ENCODE data around the gene BPIFB3. TPM values are rescaled to one million over a fixed set of nuclear protein-coding genes. Genes with fewer than 3 reads are reported as not detected.
"Not testable (repeated sequence)": the region's sequence is repeated elsewhere in the genome, so short reads cannot be mapped to it uniquely, and the experiment has no call there.

The BPIFB3 gene
- total RNA-seq, 1 experiment from 2014 or later, result 0.26 TPM

- H3K4me1 ChIP-seq, result peaks cover 4% of the 10 kb centered on the region; the same call in 1 of the 2 replicates
- H3K27me3 ChIP-seq, result peaks cover 6% of the 10 kb centered on the region
- no peak overlapping the region for H3K27ac ChIP-seq
- no peak for DNase-seq
- H3K36me3 ChIP-seq, result no peaks in the 10 kb centered on the region
- no peaks in the 10 kb centered on the region for H3K9me3 ChIP-seq (replicated peaks)
- no peak overlapping the region for H3K4me3 ChIP-seq
Observed at GRCh38 chr20:33032555-33032954, 21.1 kb upstream of the BPIFB3 start.

GRCh38 chr20:33033381-33033780, 20.3 kb upstream of the BPIFB3 start:
- Histone ChIP-seq H3K9me3 (replicated peaks) (no peaks in the 10 kb centered on the region), H3K4me1 (peaks cover 4% of the 10 kb centered on the region; the same call in 1 of the 2 replicates), H3K27ac (no peak overlapping the region), H3K4me3 (no peak overlapping the region), H3K27me3 (peaks cover 5% of the 10 kb centered on the region; the same call in 1 of the 2 replicates), H3K36me3 (no peaks in the 10 kb centered on the region)
- no peak for DNase-seq

GRCh38 chr20:33034115-33034514, 19.6 kb upstream of the BPIFB3 start:
- H3K4me3 ChIP-seq, result no peak overlapping the region
- H3K4me1 ChIP-seq, result peaks cover 4% of the 10 kb centered on the region; the same call in 1 of the 2 replicates
- H3K36me3 ChIP-seq, result no peaks in the 10 kb centered on the region
- H3K9me3 ChIP-seq (replicated peaks), result no peaks in the 10 kb centered on the region
- no peak for DNase-seq
- no peak overlapping the region for H3K27ac ChIP-seq
- no peaks in the 10 kb centered on the region; the same call in 1 of the 2 replicates for H3K27me3 ChIP-seq

GRCh38 chr20:33034901-33035492, 18.7 kb upstream of the BPIFB3 start:
- Histone ChIP-seq H3K9me3 (replicated peaks) (no peaks in the 10 kb centered on the region), H3K4me3 (no peak overlapping the region), H3K27ac (no peak overlapping the region), H3K36me3 (no peaks in the 10 kb centered on the region), H3K4me1 (peaks cover 4% of the 10 kb centered on the region; the same call in 1 of the 2 replicates), H3K27me3 (no peaks in the 10 kb centered on the region; the same call in 1 of the 2 replicates)
- DNase-seq, result no peak

- Histone ChIP-seq H3K36me3 (no peaks in the 10 kb centered on the region), H3K4me1 (peaks cover 4% of the 10 kb centered on the region; the same call in 1 of the 2 replicates), H3K27ac (no peak overlapping the region), H3K27me3 (no peaks in the 10 kb centered on the region), H3K9me3 (replicated peaks) (no peaks in the 10 kb centered on the region), H3K4me3 (no peak overlapping the region)
- DNase-seq, result peak; percentile 71 to 73
Observed at GRCh38 chr20:33037456-33037855, 16.2 kb upstream of the BPIFB3 start.

- no peak overlapping the region for H3K4me3 ChIP-seq
- no peak overlapping the region for H3K27ac ChIP-seq
- no peaks in the 10 kb centered on the region for H3K27me3 ChIP-seq
- H3K9me3 ChIP-seq (replicated peaks), result no peaks in the 10 kb centered on the region
- H3K4me1 ChIP-seq, result peaks cover 4% of the 10 kb centered on the region; the same call in 1 of the 2 replicates
- no peaks in the 10 kb centered on the region for H3K36me3 ChIP-seq
- no peak for DNase-seq
Observed at GRCh38 chr20:33038243-33038642, 15.5 kb upstream of the BPIFB3 start.

GRCh38 chr20:33042430-33042829, 11.3 kb upstream of the BPIFB3 start:
- H3K27ac ChIP-seq, result no peak overlapping the region

GRCh38 chr20:33042983-33043730, 10.5 kb upstream of the BPIFB3 start:
- no peak for DNase-seq
- H3K27ac ChIP-seq, result no peak overlapping the region
- H3K9me3 ChIP-seq (replicated peaks), result peaks cover 9% of the 10 kb centered on the region; the same call in 1 of the 2 replicates
- H3K4me3 ChIP-seq, result no peak overlapping the region
- no peaks in the 10 kb centered on the region for H3K27me3 ChIP-seq
- H3K36me3 ChIP-seq, result no peaks in the 10 kb centered on the region
- H3K4me1 ChIP-seq, result no peaks in the 10 kb centered on the region

More at GRCh38 chr20:33042430-33042829, 11.3 kb upstream of the BPIFB3 start:
- Histone ChIP-seq H3K4me3 (no peak overlapping the region), H3K36me3 (no peaks in the 10 kb centered on the region), H3K9me3 (replicated peaks) (peaks cover 9% of the 10 kb centered on the region; the same call in 1 of the 2 replicates), H3K27me3 (no peaks in the 10 kb centered on the region), H3K4me1 (no peaks in the 10 kb centered on the region)
- DNase-seq, result no peak

GRCh38 chr20:33043731-33044181, 9.9 kb upstream of the BPIFB3 start:
- peaks cover 9% of the 10 kb centered on the region; the same call in 1 of the 2 replicates for H3K9me3 ChIP-seq (replicated peaks)
- H3K4me3 ChIP-seq, result no peak overlapping the region
- H3K4me1 ChIP-seq, result no peaks in the 10 kb centered on the region
- H3K27ac ChIP-seq, result no peak overlapping the region
- H3K27me3 ChIP-seq, result no peaks in the 10 kb centered on the region
- DNase-seq, result no peak
- no peaks in the 10 kb centered on the region for H3K36me3 ChIP-seq

- DNase-seq; H3K27me3 ChIP-seq; H3K4me3 ChIP-seq; H3K27ac ChIP-seq; H3K9me3 ChIP-seq (replicated peaks); H3K4me1 ChIP-seq; H3K36me3 ChIP-seq: not testable (repeated sequence)
Observed at GRCh38 chr20:33045129-33045721, 8.5 kb upstream of the BPIFB3 start.

- peaks cover 9% of the 10 kb centered on the region; the same call in 1 of the 2 replicates for H3K9me3 ChIP-seq (replicated peaks)
- no peak overlapping the region for H3K4me3 ChIP-seq
- H3K27ac ChIP-seq, result no peak overlapping the region
- no peak for DNase-seq
- no peaks in the 10 kb centered on the region for H3K4me1 ChIP-seq
- H3K27me3 ChIP-seq, result no peaks in the 10 kb centered on the region
- H3K36me3 ChIP-seq, result no peaks in the 10 kb centered on the region
Observed at GRCh38 chr20:33046412-33046811, 7.3 kb upstream of the BPIFB3 start.

GRCh38 chr20:33051333-33051732, 2.4 kb upstream of the BPIFB3 start:
- no peak overlapping the region for H3K27ac ChIP-seq
- no peaks in the 10 kb centered on the region for H3K27me3 ChIP-seq
- H3K4me3 ChIP-seq, result no peak overlapping the region
- no peak for DNase-seq
- H3K36me3 ChIP-seq, result no peaks in the 10 kb centered on the region
- 0 out of 2 replicates have a peak, but pooled peaks cover 4% of the 10 kb centered on the region for H3K4me1 ChIP-seq
- H3K9me3 ChIP-seq (replicated peaks), result no peaks in the 10 kb centered on the region

- Histone ChIP-seq H3K4me1 (peaks cover 4% of the 10 kb centered on the region; the same call in 1 of the 2 replicates), H3K27me3 (no peaks in the 10 kb centered on the region)
- no peak for DNase-seq
Observed at GRCh38 chr20:33054381-33054780, 678 bp downstream of the BPIFB3 start.

GRCh38 chr20:33054791-33055190, 1.1 kb downstream of the BPIFB3 start:
- H3K4me1 ChIP-seq, result peaks cover 4% of the 10 kb centered on the region; the same call in 1 of the 2 replicates
- no peaks in the 10 kb centered on the region for H3K36me3 ChIP-seq
- peak; percentile 59 to 72 for DNase-seq
- H3K4me3 ChIP-seq, result no peak overlapping the region
- H3K27ac ChIP-seq, result no peak overlapping the region
- no peaks in the 10 kb centered on the region for H3K9me3 ChIP-seq (replicated peaks)
- H3K27me3 ChIP-seq, result no peaks in the 10 kb centered on the region

More at GRCh38 chr20:33054381-33054780, 678 bp downstream of the BPIFB3 start:
- Histone ChIP-seq H3K9me3 (replicated peaks) (no peaks in the 10 kb centered on the region), H3K36me3 (no peaks in the 10 kb centered on the region), H3K27ac (no peak overlapping the region), H3K4me3 (no peak overlapping the region)

GRCh38 chr20:33059136-33059535, 5.4 kb downstream of the BPIFB3 start:
- DNase-seq, result no peak
- no peaks in the 10 kb centered on the region for H3K36me3 ChIP-seq
- no peaks in the 10 kb centered on the region for H3K27me3 ChIP-seq
- H3K27ac ChIP-seq, result no peak overlapping the region
- H3K9me3 ChIP-seq (replicated peaks), result no peaks in the 10 kb centered on the region
- H3K4me1 ChIP-seq, result peaks cover 34% of the 10 kb centered on the region
- H3K4me3 ChIP-seq, result no peak overlapping the region

Measured in SJCRH30 (cell line).